ENCODE measurements around the gene CTBP2.

CTBP2 gene

GRCh38 chr10:125015356-125015944 lies 144.9 kb downstream of the CTBP2 start:
- no peak for DNase-seq
- H3K36me3 ChIP-seq: peaks cover 57% of the 10 kb centered on the region
- no peak overlapping the region for H3K4me3 ChIP-seq (ENCODE audit: low read depth, low read length)
- H3K27me3 ChIP-seq (ENCODE audit: insufficient read depth, low read depth, severe bottlenecking): no peaks in the 10 kb centered on the region
- no peak for TF ChIP-seq CTCF (IDR thresholded peaks at IDR 0.05; ENCODE audit: low read depth, low read length)
- no peak overlapping the region for H3K27ac ChIP-seq
- H3K9me3 ChIP-seq (ENCODE audit: severe bottlenecking): peaks cover 7% of the 10 kb centered on the region

- DNase-seq: no peak
- Histone ChIP-seq H3K9me3 (ENCODE audit: severe bottlenecking) (peaks cover 6% of the 10 kb centered on the region), H3K27ac (no peak overlapping the region), H3K36me3 (peaks cover 51% of the 10 kb centered on the region), H3K27me3 (ENCODE audit: insufficient read depth, low read depth, severe bottlenecking) (no peaks in the 10 kb centered on the region), H3K4me3 (ENCODE audit: low read depth, low read length) (no peak overlapping the region)
- TF ChIP-seq CTCF (IDR thresholded peaks at IDR 0.05; ENCODE audit: low read depth, low read length): no peak
Observed at GRCh38 chr10:125014836-125015355, 145.5 kb downstream of the CTBP2 start.

- no peak for DNase-seq
- Histone ChIP-seq H3K27me3 (ENCODE audit: insufficient read depth, low read depth, severe bottlenecking) (no peaks in the 10 kb centered on the region), H3K27ac (no peak overlapping the region), H3K36me3 (peaks cover 46% of the 10 kb centered on the region), H3K4me3 (ENCODE audit: low read depth, low read length) (no peak overlapping the region), H3K9me3 (ENCODE audit: severe bottlenecking) (no peaks in the 10 kb centered on the region)
- no peak for TF ChIP-seq CTCF (IDR thresholded peaks at IDR 0.05; ENCODE audit: low read depth, low read length)
Observed at GRCh38 chr10:125014086-125014830, 146.1 kb downstream of the CTBP2 start.

- Histone ChIP-seq H3K36me3 (peaks cover 43% of the 10 kb centered on the region), H3K9me3 (ENCODE audit: severe bottlenecking) (no peaks in the 10 kb centered on the region), H3K27me3 (ENCODE audit: insufficient read depth, low read depth, severe bottlenecking) (no peaks in the 10 kb centered on the region), H3K27ac (no peak overlapping the region), H3K4me3 (ENCODE audit: low read depth, low read length) (no peak overlapping the region)
- no peak for DNase-seq
- no peak for TF ChIP-seq CTCF (IDR thresholded peaks at IDR 0.05; ENCODE audit: low read depth, low read length)
Observed at GRCh38 chr10:125013529-125013872, 146.9 kb downstream of the CTBP2 start.

- no peak for DNase-seq
- H3K27ac ChIP-seq: no peak overlapping the region
- peaks cover 43% of the 10 kb centered on the region for H3K36me3 ChIP-seq
Observed at GRCh38 chr10:125012851-125013528, 147.4 kb downstream of the CTBP2 start.

More at GRCh38 chr10:125012851-125013528, 147.4 kb downstream of the CTBP2 start:
- Histone ChIP-seq H3K27me3 (ENCODE audit: insufficient read depth, low read depth, severe bottlenecking) (no peaks in the 10 kb centered on the region), H3K9me3 (ENCODE audit: severe bottlenecking) (no peaks in the 10 kb centered on the region), H3K4me3 (ENCODE audit: low read depth, low read length) (no peak overlapping the region)
- TF ChIP-seq CTCF (IDR thresholded peaks at IDR 0.05; ENCODE audit: low read depth, low read length): no peak

All from WERI-Rb-1 (cell line).